Anterior cingulate cortex (tissue), 58 donors: Measurements from ENCODE around the gene GGNBP2.
"Not testable (repeated sequence)": the region's sequence is repeated elsewhere in the genome, so short reads cannot be mapped to it uniquely, and the experiment has no call there.

Source experiments
- DNase-seq, 58 donors: peaks; one replicate each; lab custom pipeline; 2025; lab: John Stamatoyannopoulos, UW

Gene GGNBP2

DNA sequence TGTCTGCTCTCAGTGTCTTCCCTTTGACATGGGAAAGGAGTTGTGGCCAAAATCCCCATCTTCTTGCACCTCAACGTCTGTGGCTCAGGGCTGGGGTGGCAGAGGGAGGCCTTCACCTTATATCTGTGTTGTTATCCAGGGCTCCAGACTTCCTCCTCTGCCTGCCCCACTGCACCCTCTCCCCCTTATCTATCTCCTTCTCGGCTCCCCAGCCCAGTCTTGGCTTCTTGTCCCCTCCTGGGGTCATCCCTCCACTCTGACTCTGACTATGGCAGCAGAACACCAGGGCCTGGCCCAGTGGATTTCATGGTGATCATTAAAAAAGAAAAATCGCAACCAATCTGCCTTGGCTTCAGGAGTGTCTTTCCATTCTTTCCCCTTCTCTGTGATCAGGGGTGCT lies 55.7 kb downstream of the GGNBP2 start:
- DNase-seq = no peak

DNA sequence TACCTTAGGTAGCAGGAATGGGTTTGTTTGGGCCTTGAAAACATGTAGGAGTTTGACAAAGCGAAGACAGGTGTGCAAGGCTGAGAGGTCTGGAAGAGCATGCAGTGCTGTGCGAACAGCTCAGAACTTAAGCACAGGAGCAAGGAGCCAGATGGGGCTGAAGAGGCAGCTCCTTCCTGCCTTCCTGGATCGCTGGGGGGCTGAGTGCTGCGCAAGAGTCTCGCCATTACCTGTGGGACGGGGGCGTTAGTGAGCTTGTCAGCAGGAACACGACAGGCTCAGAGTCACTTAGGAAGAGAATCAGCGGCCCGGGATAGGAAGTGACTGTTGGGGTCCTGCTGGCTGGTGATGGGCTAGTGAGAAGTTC lies 56.2 kb downstream of the GGNBP2 start:
- DNase-seq = no peak

DNA sequence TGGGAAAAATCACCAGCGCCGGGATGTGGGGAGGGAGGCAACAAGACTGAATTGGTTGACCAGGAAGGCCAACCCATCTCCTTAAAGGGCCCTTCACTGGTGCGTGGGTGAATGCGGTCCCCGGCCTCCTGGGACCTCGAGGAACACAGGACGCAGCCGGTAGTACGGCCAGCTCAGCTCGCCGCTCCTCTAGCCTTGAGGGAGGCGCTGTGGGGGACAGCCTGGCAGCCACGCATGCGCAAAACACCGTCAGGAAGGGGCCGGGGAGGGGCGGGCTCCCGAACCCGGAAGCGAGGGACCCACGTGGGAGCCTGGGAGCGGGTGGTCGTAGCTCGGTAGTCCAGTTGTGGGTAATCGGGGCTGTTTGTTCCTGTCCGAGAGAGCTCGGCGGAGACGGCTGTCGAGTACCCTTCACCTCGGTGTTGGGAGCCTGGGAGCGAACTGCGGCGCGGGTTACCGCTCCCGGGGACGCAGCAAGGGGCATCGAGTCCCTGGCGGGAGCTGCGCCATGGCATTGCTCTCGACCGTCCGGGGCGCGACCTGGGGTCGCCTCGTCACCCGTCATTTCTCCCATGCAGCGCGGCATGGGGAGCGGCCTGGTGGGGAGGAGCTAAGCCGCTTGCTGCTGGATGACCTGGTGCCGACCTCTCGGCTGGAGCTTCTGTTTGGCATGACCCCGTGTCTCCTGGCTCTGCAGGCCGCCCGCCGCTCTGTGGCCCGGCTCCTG lies 56.7 kb downstream of the GGNBP2 start, which contains the start of gene MRM1:
TSS of gene MRM1 (plus strand) at position 281 of the 727 bp plus-strand sequence. CDS start at position 509, 228 bp downstream.
- DNase-seq = peak; percentile 49 to 96 (median 91)

- DNase-seq = peak in 8 of 58 donors; percentile 17 to 62 (median 37)
These were observed 57.5 kb downstream of the GGNBP2 start for GRCh38 chr17:36602030-36602748.

GRCh38 chr17:36602924-36603384 lies 58.2 kb downstream of the GGNBP2 start:
- peak in 35 of 58 donors; percentile 4 to 60 (median 25) for DNase-seq

DNA sequence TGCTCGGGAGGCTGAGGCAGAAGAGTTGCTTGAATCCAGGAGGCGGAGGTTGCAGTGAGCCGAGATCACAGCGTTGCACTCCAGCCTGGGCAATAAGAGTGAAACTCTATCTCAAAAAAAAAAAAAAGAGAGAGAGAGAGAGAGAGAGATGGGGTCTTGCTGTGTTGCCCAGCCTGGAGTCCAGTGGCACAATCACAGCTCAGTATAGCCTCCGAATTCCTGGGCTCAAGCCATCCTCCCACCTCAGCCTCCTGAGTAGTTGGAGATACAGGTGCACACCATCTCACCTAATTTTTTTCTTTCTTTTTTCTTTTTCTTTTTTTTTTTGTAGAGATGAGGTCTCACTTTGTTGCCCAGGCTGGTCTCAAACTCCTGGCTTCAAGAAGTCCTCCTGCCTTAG lies 60.3 kb downstream of the GGNBP2 start:
- not testable (repeated sequence) for DNase-seq

DNA sequence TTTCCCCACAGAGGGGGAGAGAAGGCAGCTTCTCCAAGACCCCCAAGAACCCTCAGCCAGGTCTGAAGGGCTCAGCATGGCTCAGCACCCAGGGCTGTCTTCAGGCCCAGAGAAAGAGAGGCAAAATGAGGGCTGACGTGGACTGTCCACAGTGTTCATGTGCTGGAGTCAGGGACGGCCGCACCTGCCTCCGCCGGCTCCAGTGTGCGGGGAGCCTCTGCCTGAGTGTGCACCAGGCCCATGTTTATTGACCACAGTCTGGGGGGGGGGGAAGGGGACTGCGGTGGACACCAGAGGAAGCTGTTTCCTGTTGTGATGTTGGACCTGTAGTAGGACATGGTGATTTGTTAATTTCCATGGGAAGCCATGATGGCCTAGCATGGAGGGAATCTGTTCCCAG lies 63.6 kb downstream of the GGNBP2 start:
- DNase-seq = no peak

- DNase-seq = peak in 51 of 58 donors; percentile 8 to 78 (median 33)
These were observed 64.2 kb downstream of the GGNBP2 start for GRCh38 chr17:36608794-36609497.

DNA sequence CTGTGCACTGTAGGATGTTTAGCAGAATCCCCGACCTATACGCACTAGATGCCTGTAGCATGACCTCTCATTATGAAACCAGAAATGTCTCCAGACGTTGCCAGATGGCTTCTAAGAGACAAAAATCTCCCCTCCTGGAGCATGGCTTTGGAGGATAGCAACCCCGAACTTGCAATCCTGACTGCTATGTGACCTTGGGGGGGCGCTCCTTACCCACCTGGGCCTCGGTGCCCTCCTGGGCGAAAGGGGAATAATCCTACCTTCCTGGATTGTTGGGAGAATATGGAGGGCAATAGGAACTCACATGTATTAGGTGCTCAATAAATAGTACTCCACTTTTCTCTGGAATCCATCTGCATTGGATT lies 64.8 kb downstream of the GGNBP2 start:
- DNase-seq = no peak

DNA sequence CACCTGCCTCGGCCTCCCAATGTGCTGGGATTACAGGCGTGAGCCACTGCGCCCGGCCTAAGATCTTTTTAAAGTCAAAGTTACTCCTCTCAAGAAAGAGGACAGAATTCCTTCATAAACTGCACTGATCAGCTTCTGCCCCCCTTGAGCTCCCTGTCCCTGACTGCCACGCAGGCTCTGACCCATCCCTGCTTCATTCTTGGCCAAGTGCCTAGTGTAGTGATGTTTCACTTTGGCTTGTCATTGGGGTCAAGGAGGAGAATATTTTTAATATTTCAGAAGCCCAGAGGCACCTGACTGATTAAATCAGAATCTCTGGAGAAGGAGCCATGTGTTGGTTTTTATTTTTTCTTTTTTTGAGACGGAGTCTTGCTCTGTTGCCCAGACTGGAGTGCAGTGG lies 65.8 kb downstream of the GGNBP2 start:
- DNase-seq = no peak

GRCh38 chr17:36611345-36612072 lies 66.8 kb downstream of the GGNBP2 start:
- DNase-seq = no peak

GRCh38 chr17:36612323-36612722 lies 67.6 kb downstream of the GGNBP2 start:
- no peak for DNase-seq

- no peak for DNase-seq
These were observed 68.4 kb downstream of the GGNBP2 start for GRCh38 chr17:36613155-36613554.

GRCh38 chr17:36614081-36614480 lies 69.4 kb downstream of the GGNBP2 start:
- DNase-seq = no peak

- no peak for DNase-seq
These were observed 70.2 kb downstream of the GGNBP2 start for GRCh38 chr17:36614933-36615332.

DNA sequence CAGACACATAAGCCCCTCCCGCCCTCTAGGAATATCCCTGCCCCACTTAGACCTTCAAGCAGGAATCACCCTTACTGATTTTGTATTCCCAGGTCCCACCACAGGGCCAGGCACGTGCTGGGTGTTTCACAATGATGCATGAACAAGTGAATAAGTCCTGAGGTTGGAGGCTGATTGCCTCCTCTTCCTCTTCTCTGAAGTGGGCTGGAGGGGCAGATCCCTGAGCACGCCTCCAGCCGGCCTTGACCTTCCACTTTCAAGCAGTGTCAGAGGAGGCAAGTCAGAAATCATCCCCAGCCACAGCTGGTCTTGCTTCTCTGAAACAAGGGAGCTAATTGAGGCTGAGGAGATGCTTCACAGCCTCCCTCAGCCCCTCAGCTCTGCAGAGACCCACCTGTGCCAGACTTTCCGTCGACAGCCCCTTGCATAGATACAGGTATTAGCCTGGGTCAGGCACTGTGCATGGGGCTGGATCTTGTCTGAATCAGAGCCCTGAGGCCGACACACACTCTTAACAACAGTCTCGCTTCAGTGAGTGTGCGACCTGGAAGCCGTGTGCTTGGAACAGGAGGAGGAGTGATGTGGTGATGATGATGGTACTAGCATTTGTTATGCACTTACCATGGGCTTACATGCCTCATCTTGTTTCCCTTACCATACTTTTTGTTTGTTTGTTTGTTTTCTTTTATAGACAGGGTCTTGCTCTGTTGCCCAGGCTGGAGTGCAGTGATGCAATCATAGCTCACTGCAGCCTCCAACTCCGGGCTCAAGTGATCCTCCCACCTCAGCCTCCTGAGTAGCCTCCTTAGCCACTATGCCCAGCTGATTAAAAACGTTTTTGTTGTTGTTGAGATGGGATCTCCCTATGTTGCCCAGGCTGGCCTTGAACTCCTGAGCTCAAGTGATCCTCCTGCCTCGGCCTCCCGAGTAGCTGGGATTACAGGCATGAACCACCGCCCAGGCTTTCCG lies 71.6 kb downstream of the GGNBP2 start:
- no peak for DNase-seq

GRCh38 chr17:36617773-36618172 lies 73.1 kb downstream of the GGNBP2 start:
- no peak for DNase-seq

GRCh38 chr17:36623281-36623680 lies 78.6 kb downstream of the GGNBP2 start:
- DNase-seq = no peak

DNA sequence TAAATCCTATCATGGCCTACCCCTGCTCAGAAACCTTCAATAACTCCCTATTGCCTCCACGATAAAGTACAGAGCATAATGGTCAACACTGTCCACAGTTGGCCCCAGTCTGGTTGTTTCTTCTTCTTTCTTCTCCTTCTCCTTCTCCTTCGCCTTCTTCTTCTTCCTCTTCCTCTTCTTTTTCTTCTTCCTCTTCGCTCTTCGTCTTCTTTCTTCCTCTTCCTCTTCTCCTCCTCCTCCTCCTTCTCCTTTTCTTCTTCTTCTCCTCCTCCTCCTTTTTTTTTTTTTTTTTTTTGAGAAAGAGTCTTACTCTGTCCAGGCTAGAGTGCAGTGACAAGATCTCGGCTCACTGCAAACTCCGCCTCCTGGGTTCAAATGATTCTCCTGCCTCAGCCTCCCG lies 80.5 kb downstream of the GGNBP2 start:
- DNase-seq = no peak
